Measurements from ENCODE around the gene PLA2G4E.

Gene PLA2G4E

GRCh38 chr15:41992151-41992802 lies 28.6 kb downstream of the PLA2G4E start:
- DNase-seq: no peak

DNA sequence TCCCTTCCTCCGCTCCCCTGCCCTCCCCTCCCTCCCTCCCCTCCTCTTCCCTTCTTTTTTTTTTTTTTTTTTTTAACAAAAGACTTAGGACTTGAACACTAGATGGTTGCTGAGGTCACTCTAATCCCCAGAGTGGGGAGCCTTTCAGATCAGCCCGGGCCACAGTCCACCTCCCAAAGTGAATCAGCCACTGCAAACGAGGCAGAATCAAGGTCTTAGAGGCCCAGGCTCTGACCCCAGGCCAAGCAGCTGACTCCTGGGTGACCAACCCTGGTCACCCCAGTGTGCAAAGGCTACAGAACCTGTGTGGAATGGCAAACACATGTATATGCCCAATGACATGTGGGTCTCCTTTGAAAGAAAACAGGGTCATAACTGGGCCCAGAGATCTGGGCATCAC lies 30.2 kb downstream of the PLA2G4E start:
- DNase-seq: no peak

DNA sequence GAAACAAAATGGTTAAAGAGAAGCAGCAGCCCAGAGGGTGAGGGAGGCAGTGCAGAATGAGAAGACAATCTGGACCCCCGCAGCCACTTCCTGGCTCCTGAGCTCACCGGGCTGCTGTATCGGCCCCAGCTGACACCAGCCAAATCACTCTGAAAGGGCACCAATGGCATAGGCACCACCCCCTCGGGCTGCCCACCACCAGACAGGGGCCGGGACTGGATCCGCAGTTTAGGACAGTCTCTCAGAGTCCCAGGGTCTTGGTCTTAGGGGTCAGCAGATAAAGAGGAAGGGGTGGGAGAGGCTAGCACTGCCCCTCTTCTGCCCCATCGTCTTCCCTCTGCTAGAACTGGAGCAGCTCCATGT lies 30.6 kb downstream of the PLA2G4E start:
- no peak for DNase-seq

- peak; percentile 50 for DNase-seq
Measured at GRCh38 chr15:41989573-41990242, 31.1 kb downstream of the PLA2G4E start.

- no peak for DNase-seq
Measured at GRCh38 chr15:41988896-41989572, 31.8 kb downstream of the PLA2G4E start.

DNA sequence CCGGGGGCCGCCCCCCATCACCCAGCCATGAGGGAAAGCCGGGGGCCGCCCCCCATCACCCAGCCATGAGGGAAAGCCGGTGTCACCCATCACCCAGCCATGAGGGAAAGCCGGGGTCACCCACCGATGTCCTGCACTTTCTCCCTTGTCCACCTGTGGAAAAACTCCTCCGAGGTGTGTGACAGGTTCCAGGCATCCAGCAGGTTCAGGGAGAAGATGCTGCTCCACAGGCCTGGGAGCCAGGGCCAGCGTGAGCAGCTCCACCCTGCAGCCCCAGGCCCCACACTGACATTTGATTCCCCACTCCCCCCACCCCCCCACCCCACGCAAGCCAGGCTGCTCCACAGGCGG lies 32.9 kb downstream of the PLA2G4E start:
- DNase-seq: no peak

DNA sequence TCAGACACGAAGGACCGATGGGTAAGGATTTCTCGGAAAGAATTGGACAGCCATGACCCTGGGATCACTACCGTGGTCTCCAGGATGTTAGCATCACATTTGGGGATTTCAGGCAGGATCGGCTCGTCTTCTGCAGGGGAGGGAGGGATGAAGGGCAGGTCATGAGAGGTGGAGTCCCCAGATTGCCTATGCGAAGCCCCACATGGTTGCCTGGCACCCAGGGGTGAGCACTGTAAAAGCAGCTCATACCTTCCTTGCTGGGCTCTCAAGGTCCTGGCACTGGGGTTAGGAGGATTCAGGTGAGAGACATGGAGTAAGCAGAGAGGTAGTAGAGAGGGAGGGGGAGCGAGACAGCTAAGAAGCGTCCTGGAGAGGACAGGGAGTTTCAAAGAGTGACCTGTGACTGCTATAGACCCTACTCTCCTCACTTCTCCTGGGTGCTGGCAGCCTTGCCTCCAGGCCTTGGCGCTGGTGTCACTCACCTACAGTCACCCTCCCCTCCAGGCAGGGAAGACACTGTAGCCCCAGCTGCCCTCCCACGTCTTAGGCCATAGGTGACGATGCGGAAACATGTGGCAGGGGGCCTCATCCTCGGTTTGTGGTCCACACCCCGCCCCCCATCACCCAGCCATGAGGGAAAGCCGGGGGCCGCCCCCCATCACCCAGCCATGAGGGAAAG lies 33.5 kb downstream of the PLA2G4E start:
- no peak for DNase-seq

GRCh38 chr15:41985236-41986160 lies 35.3 kb downstream of the PLA2G4E start:
- no peak for DNase-seq

DNA sequence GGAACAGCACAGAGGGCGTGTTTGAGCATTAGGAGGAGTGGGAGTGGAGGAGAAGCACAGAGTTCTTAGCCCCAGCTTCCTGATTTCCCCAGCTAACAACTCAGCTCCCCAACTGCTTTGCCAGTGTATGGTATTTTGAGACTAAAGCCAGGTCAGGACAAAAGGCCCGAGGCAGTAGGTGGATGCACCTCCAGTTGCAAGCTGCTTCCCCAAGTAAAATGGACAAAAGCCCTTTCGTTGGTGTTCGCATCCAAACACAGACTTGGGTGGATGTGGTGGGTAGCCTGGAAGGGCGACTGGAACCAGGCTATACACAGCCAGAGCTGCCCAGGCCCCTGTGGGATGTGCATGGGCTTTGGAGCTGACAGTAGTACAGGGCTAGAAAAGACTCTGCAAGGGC lies 36.2 kb downstream of the PLA2G4E start:
- no peak for DNase-seq

- no peak for DNase-seq
Measured at GRCh38 chr15:41983621-41984571, 36.9 kb downstream of the PLA2G4E start.

- no peak for DNase-seq
Measured at GRCh38 chr15:41983221-41983620, 37.6 kb downstream of the PLA2G4E start.

DNA sequence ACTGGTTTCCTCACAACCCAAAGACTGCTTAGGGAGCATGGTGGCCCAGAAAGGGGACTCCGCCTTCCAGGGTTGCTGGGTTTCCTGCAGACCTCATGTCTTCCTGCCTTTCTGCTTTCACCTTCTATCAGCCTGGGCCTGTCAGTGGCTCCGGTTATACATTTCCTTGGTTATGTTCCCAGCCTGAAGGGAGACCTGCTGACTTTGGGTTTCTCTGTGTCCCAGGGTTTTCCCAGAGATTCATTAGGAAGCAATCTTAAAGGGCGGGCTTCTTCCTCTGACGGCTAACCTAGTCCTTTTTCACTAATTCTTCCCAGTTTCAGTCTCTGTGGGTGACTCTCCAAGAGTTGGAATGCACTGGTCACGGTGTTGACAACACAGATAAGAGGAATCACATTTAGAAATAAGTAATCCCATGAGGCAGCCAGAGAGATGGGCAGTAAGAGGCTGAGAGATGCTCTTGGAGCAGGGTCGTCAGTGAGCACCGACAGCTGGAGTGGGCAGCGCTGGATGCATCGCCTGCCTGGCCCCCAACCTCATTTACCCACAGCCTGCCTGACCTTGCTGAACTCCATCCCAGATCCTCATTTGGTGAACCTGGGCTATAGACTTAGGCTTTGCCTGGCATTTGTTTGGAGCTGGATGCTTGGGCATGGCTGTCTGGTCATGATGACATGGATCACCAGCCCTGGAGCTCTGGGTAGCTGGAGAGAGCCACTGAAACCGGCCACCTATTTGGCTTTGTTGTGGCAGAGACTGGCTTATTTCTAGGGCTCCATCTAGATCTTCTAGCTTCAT lies 38.5 kb downstream of the PLA2G4E start:
- DNase-seq: no peak

- DNase-seq: no peak
Measured at GRCh38 chr15:41981371-41982132, 39.3 kb downstream of the PLA2G4E start.

DNA sequence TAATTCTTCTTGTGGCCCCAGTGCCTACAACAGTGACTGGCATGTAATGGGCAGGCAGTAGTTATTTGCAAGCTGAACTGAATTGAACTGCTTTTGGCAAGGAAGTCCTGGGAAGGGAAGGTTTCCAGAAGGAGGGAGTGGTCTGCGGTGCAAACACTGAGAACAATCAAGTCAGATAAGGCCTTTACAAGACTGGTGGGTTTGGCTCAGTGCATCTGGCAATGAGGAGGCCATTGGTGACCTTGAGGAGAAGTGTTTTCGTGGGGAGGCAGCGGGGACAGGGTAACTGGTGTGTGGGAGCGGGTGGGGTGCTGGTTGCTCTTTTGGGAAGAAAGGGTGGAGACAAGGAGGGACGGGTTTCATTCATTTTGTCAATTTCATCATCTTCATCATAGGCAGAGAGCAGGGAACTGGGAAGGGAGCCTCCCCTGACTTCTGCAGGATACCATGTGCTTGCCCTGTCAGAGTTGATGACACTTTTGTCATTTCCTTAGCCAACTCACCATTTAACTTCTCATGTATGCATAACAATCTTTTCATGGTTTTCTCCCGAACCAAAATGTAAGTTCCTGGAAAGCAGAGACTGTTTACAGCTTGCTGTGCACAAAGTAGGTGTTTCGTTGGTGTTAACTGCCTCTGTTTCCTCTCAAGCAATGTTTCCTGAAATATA lies 40.1 kb downstream of the PLA2G4E start:
- DNase-seq: no peak

DNA sequence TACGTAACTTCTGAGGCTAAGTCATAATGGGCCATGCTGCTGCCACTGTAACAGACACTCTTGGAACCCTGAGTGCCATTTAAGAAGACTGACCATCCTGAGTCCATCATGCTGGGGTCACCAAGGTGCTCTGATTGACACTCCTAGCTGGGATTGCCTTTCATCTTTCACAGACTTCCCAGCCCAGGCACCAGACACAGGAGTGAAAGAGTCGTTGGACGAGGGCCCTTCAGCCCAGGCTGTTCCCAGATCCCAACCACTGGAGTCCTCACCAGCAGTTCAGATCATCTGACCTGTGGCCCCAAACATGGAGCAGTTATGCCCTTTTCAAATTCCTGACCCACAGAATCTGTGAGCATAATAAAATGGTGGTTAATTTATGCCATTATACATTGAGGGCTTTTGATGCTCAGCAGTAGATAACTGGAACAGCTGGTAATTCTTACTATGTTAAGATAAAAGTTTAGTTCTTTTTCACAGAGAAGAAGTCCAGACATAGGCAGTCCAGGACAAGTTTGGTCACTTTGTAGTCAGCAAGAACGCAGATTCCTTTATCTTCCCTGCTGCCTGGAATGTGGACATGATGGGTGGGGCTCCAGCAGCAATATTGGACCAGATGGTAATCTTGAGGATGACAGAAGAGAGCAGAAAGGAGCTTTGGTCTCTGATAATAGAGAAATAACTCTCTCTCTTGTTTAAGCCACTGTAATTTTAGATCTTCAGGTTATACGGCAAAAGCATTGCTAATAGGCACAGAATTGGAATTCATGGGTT lies 41.2 kb downstream of the PLA2G4E start:
- no peak for DNase-seq

GRCh38 chr15:41978534-41978933 lies 42.3 kb downstream of the PLA2G4E start:
- DNase-seq: no peak

DNA sequence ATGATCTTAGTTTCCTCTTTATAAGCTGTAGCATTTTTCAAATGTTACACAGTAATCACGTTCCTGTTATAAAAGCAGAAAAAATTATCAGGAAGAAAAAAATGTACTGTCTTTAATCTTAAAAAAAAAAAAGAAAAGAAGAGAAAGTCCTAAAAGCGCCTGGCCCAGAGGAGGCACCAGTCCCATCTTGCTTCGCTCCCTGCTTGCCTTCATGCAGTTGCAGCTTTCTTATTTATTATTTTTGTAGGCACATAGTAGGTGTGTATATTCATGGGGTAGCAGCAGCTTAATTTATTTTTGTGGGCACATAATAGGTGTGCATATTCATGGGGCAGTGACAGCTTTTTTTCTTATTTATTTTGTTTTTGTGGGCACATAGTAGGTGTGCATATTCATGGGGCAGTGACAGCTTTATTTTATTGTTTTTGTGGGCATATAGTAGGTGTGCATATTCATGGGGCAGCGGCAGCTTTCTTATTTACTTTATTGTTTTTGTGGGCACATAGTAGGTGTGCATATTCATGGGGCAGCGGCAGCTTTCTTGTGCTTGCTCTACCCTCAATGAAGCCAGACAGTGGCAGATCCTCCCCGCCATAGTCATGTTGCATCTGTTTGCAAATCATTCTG lies 43.0 kb downstream of the PLA2G4E start:
- no peak for DNase-seq

- no peak for DNase-seq
Measured at GRCh38 chr15:41975669-41976068, 45.2 kb downstream of the PLA2G4E start.

Measured in COR-L47 (cell line).